Right atrium auricular region (tissue), 2 donors: ENCODE results near the gene TMCO6. TPM values are rescaled to one million over a fixed set of nuclear protein-coding genes. Genes with fewer than 3 reads are reported as not detected.

Experiments
- DNase-seq: peaks from one replicate; pipeline ENCODE4 v3.0.0-alpha.2; 2019; ENCODE audit warnings: low spot score
- H3K27ac ChIP-seq, 2 donors: fragments of 200-600 bp; sonication (generic); 1 replicate in 1 of 2; 2 replicates in 1 of 2; pipeline ENCODE4 v1.5.1; 2016 to 2019
- H3K27me3 ChIP-seq, 2 donors: fragments of 200-600 bp; sonication (generic); one replicate each; pipeline versions ENCODE4 v1.5.1 to v1.6.0; 2017 to 2019
- H3K36me3 ChIP-seq: fragments of 200-600 bp; sonication (generic); one replicate; pipeline ENCODE4 v1.5.1; 2016
- H3K4me1 ChIP-seq, 2 donors: fragments of 200-600 bp; sonication (generic); one replicate each; pipeline versions ENCODE4 v1.5.1 to v1.6.0; 2017 to 2019
- H3K4me3 ChIP-seq, 2 donors: fragments of 200-600 bp; sonication (generic); 1 replicate in 1 of 2; 2 replicates in 1 of 2; pipeline ENCODE4 v1.5.1; 2017 to 2019; ENCODE audit warnings: mild to moderate bottlenecking in 1 of 2, moderate library complexity in 1 of 2
- H3K9me3 ChIP-seq, 2 donors: fragments of 200-600 bp; sonication (generic); one replicate each; pipeline ENCODE4 v1.5.1; 2019
- CTCF ChIP-seq, 2 donors: fragments of 200-600 bp; sonication (generic); IDR thresholded peaks; one replicate each; pipeline ENCODE4 v1.5.1; 2019; ENCODE audit warnings: antibody characterized with exemption in 2 of 2
- total RNA-seq, 2 donors: library from RNA; depleted of rRNA; stranded (reverse); fragments of >200 nt; gene quantifications; one replicate each; pipeline ENCODE4 v1.1.0, GENCODE V29; 2016

TMCO6 gene
- total RNA-seq, 2 donors from 2014 or later: 10.6 to 26.0 TPM

GRCh38 chr5:140627972-140628371, 11.3 kb upstream of the TMCO6 start:
- Histone ChIP-seq H3K9me3 (no peaks in the 10 kb centered on the region), H3K36me3 (no peaks in the 10 kb centered on the region), H3K27me3 (no peaks in the 10 kb centered on the region), H3K4me1 (peaks cover 0 to 13% of the 10 kb centered on the region in 2 donors), H3K4me3 (no peak overlapping the region), H3K27ac (no peak overlapping the region)
- no peak for DNase-seq
- TF ChIP-seq CTCF (IDR thresholded peaks at IDR 0.05): no peak

GRCh38 chr5:140628711-140629110, 10.5 kb upstream of the TMCO6 start:
- H3K27ac ChIP-seq: no peak overlapping the region
- no peak for DNase-seq
- H3K9me3 ChIP-seq: no peaks in the 10 kb centered on the region
- H3K27me3 ChIP-seq: no peaks in the 10 kb centered on the region
- no peak for TF ChIP-seq CTCF (IDR thresholded peaks at IDR 0.05)
- no peaks in the 10 kb centered on the region for H3K36me3 ChIP-seq
- H3K4me1 ChIP-seq: peaks cover 0 to 18% of the 10 kb centered on the region in 2 donors
- H3K4me3 ChIP-seq: no peak overlapping the region

- Histone ChIP-seq H3K9me3 (no peaks in the 10 kb centered on the region), H3K27me3 (no peaks in the 10 kb centered on the region), H3K4me1 (peaks cover 0 to 18% of the 10 kb centered on the region in 2 donors), H3K4me3 (peak overlapping the region in 1 of 2 donors; percentile 60), H3K36me3 (no peaks in the 10 kb centered on the region), H3K27ac (no peak overlapping the region)
- no peak for DNase-seq
- TF ChIP-seq CTCF (IDR thresholded peaks at IDR 0.05): no peak
Measured at GRCh38 chr5:140630292-140631035, 8.8 kb upstream of the TMCO6 start.

- Histone ChIP-seq H3K27me3 (no peaks in the 10 kb centered on the region), H3K4me3 (peak overlapping the region; percentile 40 to 60), H3K9me3 (no peaks in the 10 kb centered on the region), H3K4me1 (peaks cover 0 to 18% of the 10 kb centered on the region in 2 donors), H3K27ac (no peak overlapping the region), H3K36me3 (no peaks in the 10 kb centered on the region)
- DNase-seq: no peak
- no peak for TF ChIP-seq CTCF (IDR thresholded peaks at IDR 0.05)
Measured at GRCh38 chr5:140631036-140631417, 8.2 kb upstream of the TMCO6 start.

- no peaks in the 10 kb centered on the region for H3K9me3 ChIP-seq
- peak overlapping the region; percentile 57 to 72 for H3K27ac ChIP-seq
- H3K4me1 ChIP-seq: peaks cover 0 to 18% of the 10 kb centered on the region in 2 donors
- H3K36me3 ChIP-seq: no peaks in the 10 kb centered on the region
- H3K4me3 ChIP-seq: peak overlapping the region; percentile 40 to 60
- no peak for DNase-seq
- no peak for TF ChIP-seq CTCF (IDR thresholded peaks at IDR 0.05)
- no peaks in the 10 kb centered on the region for H3K27me3 ChIP-seq
Measured at GRCh38 chr5:140631831-140632365, 7.4 kb upstream of the TMCO6 start.
